GM23248 (cell line): ENCODE data around the gene YWHAQ. TPM values are rescaled to one million over a fixed set of nuclear protein-coding genes. Genes with fewer than 3 reads are reported as not detected.
A peak's percentile ranks its signal among the peaks of the same experiment; 100 is the strongest.
"Not testable (repeated sequence)": the region's sequence is repeated elsewhere in the genome, so short reads cannot be mapped to it uniquely, and the experiment has no call there.

ENCODE experiments used
- DNase-seq: peaks from one replicate; pipeline ENCODE4 v3.0.0-alpha.2; 2015
- H2AFZ ChIP-seq: fragments of 200-600 bp; sonication (generic); 2 replicates; pipeline ENCODE4 v1.6.1; 2016; ENCODE audit warnings: antibody characterized with exemption
- H3F3A ChIP-seq: fragments of 200-600 bp; sonication (generic); 2 replicates; pipeline ENCODE4 v1.6.1; 2016; ENCODE audit warnings: mild to moderate bottlenecking, antibody characterized with exemption, mixed run types; ENCODE audit not compliant: insufficient read depth
- H3K27ac ChIP-seq: fragments of 200-600 bp; sonication (generic); 2 replicates; pipeline ENCODE4 v1.5.1; 2016; ENCODE audit warnings: mild to moderate bottlenecking
- H3K27me3 ChIP-seq: fragments of 200-600 bp; sonication (generic); replicated peaks from 2 replicates; pipeline ENCODE4 v1.6.1; 2016; ENCODE audit warnings: mild to moderate bottlenecking; ENCODE audit not compliant: insufficient read depth
- H3K36me3 ChIP-seq: fragments of 200-600 bp; sonication (generic); 2 replicates; pipeline ENCODE4 v1.6.1; 2016; ENCODE audit warnings: low read depth, mild to moderate bottlenecking
- H3K4me1 ChIP-seq: fragments of 200-600 bp; sonication (generic); 2 replicates; pipeline ENCODE4 v1.6.1; 2016; ENCODE audit warnings: mild to moderate bottlenecking; ENCODE audit not compliant: insufficient read depth
- H3K4me2 ChIP-seq: fragments of 200-600 bp; sonication (generic); one replicate; pipeline ENCODE4 v1.6.1; 2016; ENCODE audit warnings: mild to moderate bottlenecking; ENCODE audit not compliant: unreplicated experiment
- H3K4me3 ChIP-seq: fragments of 200-600 bp; sonication (generic); 2 replicates; pipeline ENCODE4 v1.5.1; 2016; ENCODE audit warnings: mild to moderate bottlenecking
- H3K79me2 ChIP-seq: fragments of 200-600 bp; sonication (generic); 2 replicates; pipeline ENCODE4 v1.6.1; 2016; ENCODE audit warnings: mild to moderate bottlenecking; ENCODE audit not compliant: insufficient read depth
- H3K9ac ChIP-seq: fragments of 200-600 bp; sonication (generic); 2 replicates; pipeline ENCODE4 v1.6.1; 2016; ENCODE audit warnings: mild to moderate bottlenecking
- H3K9me2 ChIP-seq: fragments of 200-600 bp; sonication (generic); 2 replicates; pipeline ENCODE4 v1.6.1; 2016; ENCODE audit warnings: mixed run types, mild to moderate bottlenecking, moderate library complexity; ENCODE audit not compliant: insufficient read depth
- H3K9me3 ChIP-seq: fragments of 200-600 bp; sonication (generic); one replicate; pipeline ENCODE4 v1.6.1; 2017; ENCODE audit warnings: low read depth
- H4K20me1 ChIP-seq: fragments of 200-600 bp; sonication (generic); 2 replicates; pipeline ENCODE4 v1.6.0; 2016; ENCODE audit not compliant: insufficient read depth
- EZH2 ChIP-seq: fragments of 200-600 bp; sonication (generic); IDR thresholded peaks from 2 replicates; pipeline ENCODE4 v1.6.1; 2018; ENCODE audit warnings: antibody characterized with exemption, mild to moderate bottlenecking; ENCODE audit not compliant: insufficient read depth, poor library complexity, severe bottlenecking
- EZH2phosphoT487 ChIP-seq: fragments of 200-600 bp; sonication (generic); IDR thresholded peaks from 2 replicates; pipeline ENCODE4 v1.6.1; 2018; ENCODE audit warnings: antibody characterized with exemption, moderate library complexity, mild to moderate bottlenecking, low read depth; ENCODE audit not compliant: insufficient read depth
- WGBS, 2 experiments: methylation state at CpG; one replicate each; pipeline ENCODE4 v1.1.6; 2015 to 2017; ENCODE audit warnings: low lambda C conversion rate in 2 of 2, low coverage in 1 of 2; ENCODE audit errors: missing lambda C conversion rate in 2 of 2; 5-methylcytosine and 5-hydroxymethylcytosine counted together
- in situ Hi-C: fragments of 300-500 bp; cut with MboI; formaldehyde crosslinking; loops from 2 replicates; pipeline ENCODE4 v1.15.0; 2020
- polyA plus RNA-seq: library from polyadenylated mRNA; unstranded; fragments of >200 nt; fragmentation: Nextera tagmentation; extraction: Ambion mirVana; gene quantifications from 2 replicates; pipeline ENCODE4 v1.2.1, GENCODE V29; 2016
- total RNA-seq: library from RNA; depleted of rRNA; stranded (reverse); fragments of >200 nt; shearing (Covaris generic); gene quantifications from 2 replicates; pipeline ENCODE4 v1.2.3, GENCODE V29; 2014

YWHAQ gene
- total and polyA plus RNA-seq, 2 experiments from 2014 or later: 400 to 694 TPM

DNA sequence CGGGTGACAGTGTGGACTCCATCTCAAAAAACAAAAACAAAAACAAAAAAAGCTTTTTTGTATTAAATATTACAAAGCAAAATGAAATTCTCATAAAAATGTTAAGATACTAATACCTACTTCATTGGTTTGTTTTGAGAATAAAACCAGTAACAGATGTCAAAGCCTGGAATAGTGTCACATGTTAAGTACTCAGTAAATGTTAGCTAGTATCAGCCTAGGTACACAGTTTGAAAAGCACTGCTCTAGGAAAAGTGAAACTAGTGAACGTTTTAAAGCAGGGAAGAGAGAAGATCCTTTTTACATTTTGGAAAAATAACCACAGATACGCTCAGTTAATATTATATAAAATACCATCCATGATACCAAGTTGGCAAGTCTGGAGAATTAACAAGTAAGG is 38.1 kb downstream of the YWHAQ start:
- Histone ChIP-seq H3K9me3 (no peaks in the 10 kb centered on the region), H3K4me1 (peaks cover 58% of the 10 kb centered on the region), H3K4me2 (peak overlapping the region; percentile 3), H2AFZ (no peak overlapping the region), H3K27ac (peak overlapping the region; percentile 84), H3F3A (peaks cover 72% of the 10 kb centered on the region), H3K9ac (peak overlapping the region; percentile 33), H3K9me2 (no peaks in the 10 kb centered on the region), H4K20me1 (peaks cover 25% of the 10 kb centered on the region), H3K79me2 (peaks cover 96% of the 10 kb centered on the region), H3K36me3 (peaks cover 36% of the 10 kb centered on the region), H3K4me3 (no peak overlapping the region), H3K27me3 (no peaks in the 10 kb centered on the region)
- in situ Hi-C loops: no loop called here
- TF ChIP-seq EZH2phosphoT487 (no peak), EZH2 (no peak)
- WGBS, 2 experiments: 45% methylated on average over 3 of the region's 3 CpGs
- DNase-seq: no peak

DNA sequence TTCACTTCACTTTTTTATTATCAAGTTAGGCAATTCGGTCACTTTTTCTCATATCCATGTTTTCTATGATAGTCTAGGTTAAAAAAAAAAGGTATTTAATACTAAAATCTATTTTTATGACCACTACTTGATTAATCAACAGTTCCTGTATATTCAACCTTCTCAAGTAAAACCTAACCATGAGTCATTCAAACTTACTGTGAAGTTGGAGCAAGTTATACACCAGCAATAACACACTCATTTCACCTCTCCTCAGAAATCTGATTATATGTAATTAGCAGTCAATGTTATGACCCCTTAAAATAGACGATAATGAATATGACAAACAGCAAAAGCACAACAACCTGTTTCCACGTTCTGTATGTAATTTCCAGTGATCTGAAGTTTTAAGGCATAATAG is 40.2 kb downstream of the YWHAQ start:
- 45% methylated on average over 3 of the region's 3 CpGs for WGBS, 2 experiments
- H3K4me1 ChIP-seq: peaks cover 50% of the 10 kb centered on the region
- TF ChIP-seq EZH2 (no peak), EZH2phosphoT487 (no peak)
- H3K9me3 ChIP-seq: no peaks in the 10 kb centered on the region
- no peak overlapping the region for H2AFZ ChIP-seq
- H3K27me3 ChIP-seq: no peaks in the 10 kb centered on the region
- peaks cover 73% of the 10 kb centered on the region for H3F3A ChIP-seq
- DNase-seq: peak; percentile 71
- no peak overlapping the region for H3K4me2 ChIP-seq
- H3K27ac ChIP-seq: peak overlapping the region; percentile 41
- peaks cover 19% of the 10 kb centered on the region for H4K20me1 ChIP-seq
- in situ Hi-C loops: no loop called here
- no peak overlapping the region for H3K4me3 ChIP-seq
- 0 out of 2 replicates have a peak overlapping the region, but pooled peaks have one; percentile 10 for H3K9ac ChIP-seq
- H3K36me3 ChIP-seq: peaks cover 51% of the 10 kb centered on the region
- H3K9me2 ChIP-seq: no peaks in the 10 kb centered on the region
- H3K79me2 ChIP-seq: peaks cover 96% of the 10 kb centered on the region

DNA sequence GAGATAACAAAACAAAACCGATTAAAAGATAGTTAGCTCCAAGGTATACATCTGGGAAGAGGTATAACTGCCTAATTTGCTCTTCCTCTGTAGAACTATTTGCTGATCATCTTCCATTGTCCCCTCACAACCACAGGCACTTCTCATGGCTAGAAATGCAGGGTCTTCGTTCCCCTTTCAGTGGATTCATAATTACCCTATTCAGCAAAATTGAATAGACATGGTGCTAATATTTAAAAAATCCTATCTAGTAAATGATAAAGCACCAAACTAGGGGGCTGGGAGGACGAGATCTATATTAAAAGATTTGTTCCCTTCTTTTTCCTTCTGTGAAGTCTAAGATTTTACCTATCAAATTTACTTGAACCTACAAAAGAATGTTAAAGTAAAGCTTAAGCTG is 44.3 kb downstream of the YWHAQ start:
- H3K9me3 ChIP-seq: no peaks in the 10 kb centered on the region
- H3K4me1 ChIP-seq: peaks cover 17% of the 10 kb centered on the region
- H3K9me2 ChIP-seq: no peaks in the 10 kb centered on the region
- peaks cover 94% of the 10 kb centered on the region for H3K79me2 ChIP-seq
- H2AFZ ChIP-seq: no peak overlapping the region
- in situ Hi-C loops: no loop called here
- TF ChIP-seq EZH2 (no peak), EZH2phosphoT487 (no peak)
- H3K27ac ChIP-seq: no peak overlapping the region
- H3K4me2 ChIP-seq: no peak overlapping the region
- WGBS, 2 experiments: 83% methylated on average over 3 of the region's 3 CpGs
- peaks cover 47% of the 10 kb centered on the region for H3F3A ChIP-seq
- peaks cover 14% of the 10 kb centered on the region for H4K20me1 ChIP-seq
- DNase-seq: no peak
- H3K9ac ChIP-seq: no peak overlapping the region
- no peak overlapping the region for H3K4me3 ChIP-seq
- H3K27me3 ChIP-seq: no peaks in the 10 kb centered on the region
- peaks cover 81% of the 10 kb centered on the region for H3K36me3 ChIP-seq

DNA sequence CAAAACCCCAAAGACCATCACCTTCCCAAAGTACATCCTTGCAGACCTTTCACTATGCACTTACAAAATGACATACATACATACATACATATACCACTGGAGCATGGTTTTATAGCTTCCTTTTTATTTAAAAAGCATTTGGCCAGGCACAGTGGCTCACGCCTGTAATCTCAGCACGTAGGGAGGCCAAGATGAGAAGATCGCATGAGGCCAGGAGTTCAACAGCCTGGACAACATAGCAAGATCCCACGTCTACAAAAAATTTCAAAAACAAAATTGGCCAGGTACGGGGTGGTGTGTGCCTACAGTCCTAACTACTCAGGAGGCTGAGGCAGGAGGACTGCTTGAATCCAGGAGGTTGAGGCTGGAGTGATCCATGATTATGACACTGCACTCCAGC is 45.3 kb downstream of the YWHAQ start:
- Histone ChIP-seq H3K9ac (no peak overlapping the region), H4K20me1 (peaks cover 10% of the 10 kb centered on the region), H3K9me2 (no peaks in the 10 kb centered on the region), H3K79me2 (peaks cover 84% of the 10 kb centered on the region), H2AFZ (no peak overlapping the region), H3K9me3 (no peaks in the 10 kb centered on the region), H3K27me3 (no peaks in the 10 kb centered on the region), H3K4me1 (peaks cover 13% of the 10 kb centered on the region), H3K4me2 (no peak overlapping the region), H3F3A (peaks cover 37% of the 10 kb centered on the region), H3K27ac (no peak overlapping the region), H3K4me3 (no peak overlapping the region), H3K36me3 (peaks cover 84% of the 10 kb centered on the region)
- no peak for TF ChIP-seq EZH2phosphoT487
- no peak for TF ChIP-seq EZH2
- no peak for DNase-seq
- 95 to 98% methylated on average over 5 of the region's 5 CpGs for WGBS, 2 experiments
- in situ Hi-C loops: no loop called here

- peaks cover 81% of the 10 kb centered on the region for H3K36me3 ChIP-seq
- DNase-seq, H3K27me3 ChIP-seq, in situ Hi-C loops, H3K27ac ChIP-seq, H3K9me3 ChIP-seq, H3K9me2 ChIP-seq, H3K4me2 ChIP-seq, H2AFZ ChIP-seq, H3K9ac ChIP-seq, H3K4me1 ChIP-seq, H4K20me1 ChIP-seq, H3K4me3 ChIP-seq: not testable (repeated sequence)
- H3K79me2 ChIP-seq: peaks cover 78% of the 10 kb centered on the region
- peaks cover 36% of the 10 kb centered on the region for H3F3A ChIP-seq
Measured at GRCh38 chr2:9584902-9585301, 45.9 kb downstream of the YWHAQ start.
